Testis (tissue), 2 donors: ENCODE results near the gene ZFC3H1.

Experiments used
- CTCF ChIP-seq, 3 experiments: fragments of 450-650 bp in 2 of 3; fragments of 200-600 bp in 1 of 3; sonication (generic) in 1 of 3; IDR thresholded peaks; one replicate each; pipeline ENCODE4 v1.5.1; 2016 to 2019; ENCODE audit warnings: antibody characterized with exemption in 3 of 3, mild to moderate bottlenecking in 2 of 3, moderate library complexity in 1 of 3
- POLR2A ChIP-seq: fragments of 450-650 bp; IDR thresholded peaks from one replicate; pipeline ENCODE4 v1.6.1; 2017; ENCODE audit warnings: antibody characterized with exemption, mild to moderate bottlenecking, moderate library complexity

GRCh38 chr12:71625476-71625875 is 38.2 kb downstream of the ZFC3H1 start:
- TF ChIP-seq CTCF (IDR thresholded peaks at IDR 0.05) (no peak), POLR2A (no peak)
